Muscle of leg (tissue), 16 donors: Measurements from ENCODE around the gene USP9Y. TPM values are rescaled to one million over a fixed set of nuclear protein-coding genes. Genes with fewer than 3 reads are reported as not detected.
"Not testable (repeated sequence)": the region's sequence is repeated elsewhere in the genome, so short reads cannot be mapped to it uniquely, and the experiment has no call there.

ENCODE experiments used
- DNase-seq: peaks from one replicate; pipeline ENCODE4 v3.0.0; 2013
- H3K27ac ChIP-seq: one replicate; pipeline ENCODE4 v1.5.1; 2013; ENCODE audit warnings: mild to moderate bottlenecking, low read length, control low read depth
- H3K27me3 ChIP-seq: one replicate; pipeline ENCODE4 v1.6.1; 2013; ENCODE audit warnings: low read length; ENCODE audit not compliant: control insufficient read depth, insufficient read depth
- H3K36me3 ChIP-seq: one replicate; pipeline ENCODE4 v1.6.1; 2013; ENCODE audit warnings: low read length; ENCODE audit not compliant: control insufficient read depth, insufficient read depth
- H3K4me1 ChIP-seq: one replicate; pipeline ENCODE4 v1.6.1; 2013; ENCODE audit warnings: low read length; ENCODE audit not compliant: control insufficient read depth, insufficient read depth
- H3K4me3 ChIP-seq: one replicate; pipeline ENCODE4 v1.5.1; 2013; ENCODE audit warnings: low read length, control low read depth
- H3K9me3 ChIP-seq: replicated peaks from 2 replicates; pipeline ENCODE4 v1.6.1; 2013; ENCODE audit warnings: low read depth, low read length; ENCODE audit not compliant: control insufficient read depth
- WGBS: methylation state at CpG from one replicate; pipeline ENCODE4 v1.1.5; 2013; ENCODE audit warnings: missing lambda C conversion rate; ENCODE audit not compliant: insufficient coverage; 5-methylcytosine and 5-hydroxymethylcytosine counted together
- long read RNA-seq, 11 donors: transcript quantifications; one replicate each; lab custom pipeline, GENCODE V29; 2026
- polyA plus RNA-seq, 8 donors: library from polyadenylated mRNA; unstranded; fragments of 120-200 nt; gene quantifications; one replicate each; pipeline versions ENCODE4 v1.2.1 to v1.2.3, GENCODE V29; 2013; ENCODE audit warnings: inconsistent platforms in 1 of 8, low replicate concordance in 1 of 8; ENCODE audit not compliant: insufficient read length in 8 of 8, insufficient read depth in 1 of 8
- total RNA-seq: library from RNA; stranded (reverse); fragments of 120-200 nt; gene quantifications from one replicate; pipeline ENCODE4 v1.2.4, GENCODE V29; 2013

The USP9Y gene
- total RNA-seq (not detected), polyA plus RNA-seq (10 to 100 TPM; 20.7 to 40.7 (median 26.0) TPM)
- long read RNA-seq, donor 1: 0 reads
- long read RNA-seq, donor 2: 0 reads
- long read RNA-seq, donor 3, partial matches to known transcripts: 0 of 2 reads
- long read RNA-seq, donor 3, other reads (novel, unspliced or antisense): 0 of 2 reads
- long read RNA-seq, donor 4: 0 reads
- long read RNA-seq, donor 5, partial matches to known transcripts: 11 of 11 reads
- long read RNA-seq, donor 5, other reads (novel, unspliced or antisense): 0 of 11 reads
- long read RNA-seq, donor 6, partial matches to known transcripts: 12 of 13 reads
- long read RNA-seq, donor 6, other reads (novel, unspliced or antisense): 0 of 13 reads
- long read RNA-seq, donor 7, partial matches to known transcripts: 0 of 3 reads
- long read RNA-seq, donor 7, other reads (novel, unspliced or antisense): 0 of 3 reads
- long read RNA-seq, donor 8: 0 reads
- long read RNA-seq, donor 9: 0 reads
- long read RNA-seq, donor 10, partial matches to known transcripts: 0 of 1 reads
- long read RNA-seq, donor 10, other reads (novel, unspliced or antisense): 0 of 1 reads
- long read RNA-seq, donor 11: 0 reads

GRCh38 chrY:12701181-12701695 is at the start of gene USP9Y:
Gene USP9Y, plus strand, starts transcription at chrY:12701231. Its CDS starts 8,217 bp downstream, at chrY:12709448.
- Histone ChIP-seq H3K27me3 (no peaks in the 10 kb centered on the region), H3K4me1 (no peaks in the 10 kb centered on the region), H3K27ac (no peak within 1 kb of the TSS), H3K36me3 (no peaks in the 10 kb centered on the region), H3K9me3 (no peaks in the 10 kb centered on the region), H3K4me3 (no peak within 1 kb of the TSS)
- WGBS: no CpG with 5 or more reads among the region's 1 CpG
- DNase-seq: no peak

- no peak for DNase-seq
Observed at GRCh38 chrY:12651621-12652036, 49.4 kb upstream of the USP9Y start.

GRCh38 chrY:12661745-12662681 is 39.0 kb upstream of the USP9Y start:
- no peaks in the 10 kb centered on the region for H3K9me3 ChIP-seq
- no peak overlapping the region for H3K4me3 ChIP-seq
- DNase-seq: no peak
- no peaks in the 10 kb centered on the region for H3K4me1 ChIP-seq
- no peaks in the 10 kb centered on the region for H3K27me3 ChIP-seq
- no peak overlapping the region for H3K27ac ChIP-seq
- H3K36me3 ChIP-seq: no peaks in the 10 kb centered on the region
- WGBS: no CpG with 5 or more reads among the region's 41 CpGs

More at GRCh38 chrY:12651621-12652036, 49.4 kb upstream of the USP9Y start:
- WGBS: no CpG with 5 or more reads among the region's 4 CpGs
- Histone ChIP-seq H3K36me3 (no peaks in the 10 kb centered on the region), H3K27me3 (no peaks in the 10 kb centered on the region), H3K9me3 (no peaks in the 10 kb centered on the region), H3K4me3 (no peak overlapping the region), H3K4me1 (no peaks in the 10 kb centered on the region), H3K27ac (no peak overlapping the region)

DNA sequence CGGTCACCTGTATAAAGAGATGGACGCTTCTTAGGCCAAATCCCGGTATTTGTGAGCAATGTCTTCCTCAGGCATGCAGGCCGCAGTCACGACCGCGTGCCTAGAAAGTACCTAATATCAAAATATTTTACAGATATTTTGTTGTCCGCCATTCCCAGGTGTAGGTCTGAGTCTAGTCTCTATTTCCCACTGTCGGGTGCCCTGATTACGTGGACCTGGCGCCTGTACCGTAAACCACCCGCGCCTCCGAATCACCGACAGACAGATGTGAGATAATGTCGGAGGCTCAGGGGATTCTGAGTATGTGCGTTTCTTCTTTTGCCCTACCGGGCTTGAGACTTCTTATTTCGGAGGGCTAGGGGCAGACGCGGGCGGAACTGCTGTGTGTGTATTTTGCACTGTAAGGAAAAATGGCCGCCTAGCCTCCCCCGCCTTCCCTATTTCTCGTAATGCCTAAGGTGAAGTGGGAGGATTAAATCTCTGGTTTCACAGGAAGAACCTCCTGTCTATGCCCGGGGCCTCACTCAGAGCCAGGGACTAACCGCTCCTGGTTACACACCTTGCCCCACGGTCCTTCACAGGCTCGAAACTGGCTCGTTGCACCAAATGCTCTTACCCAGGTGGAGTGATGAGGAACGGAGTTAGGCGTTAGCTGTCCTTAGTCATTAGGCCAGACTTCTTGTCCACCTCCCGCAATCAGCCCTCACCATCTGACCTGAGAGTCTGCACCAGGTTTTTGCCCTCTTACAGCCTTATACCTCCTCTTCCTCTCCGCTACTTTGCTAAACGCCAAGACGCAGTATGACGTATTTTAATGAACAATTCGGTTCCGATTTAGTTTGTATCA is 38.1 kb upstream of the USP9Y start:
- no peak for DNase-seq
- H3K27me3 ChIP-seq: no peaks in the 10 kb centered on the region
- H3K36me3 ChIP-seq: no peaks in the 10 kb centered on the region
- no peak overlapping the region for H3K4me3 ChIP-seq
- H3K27ac ChIP-seq: no peak overlapping the region
- no CpG with 5 or more reads among the region's 40 CpGs for WGBS
- H3K9me3 ChIP-seq: no peaks in the 10 kb centered on the region
- no peaks in the 10 kb centered on the region for H3K4me1 ChIP-seq

DNA sequence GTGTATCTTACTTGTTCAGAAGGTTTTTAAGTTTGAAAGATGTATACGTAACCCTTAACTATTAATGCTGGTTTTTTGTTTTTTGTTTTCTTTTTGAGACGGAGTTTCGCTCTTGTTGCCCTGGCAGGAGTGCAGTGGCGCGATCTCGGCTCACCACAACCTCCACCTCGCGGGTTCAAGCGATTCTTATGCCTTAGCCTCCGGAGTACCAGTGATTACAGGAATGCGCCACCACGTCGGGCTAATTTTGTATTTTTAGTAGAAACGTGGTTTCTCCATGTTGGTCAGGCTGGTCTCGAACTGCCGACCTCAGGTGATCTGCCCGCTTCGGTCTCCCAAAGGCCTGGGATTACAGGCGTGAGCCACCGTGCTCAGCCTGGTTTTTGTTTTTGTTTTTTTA is 37.2 kb upstream of the USP9Y start:
- H3K9me3 ChIP-seq, H3K36me3 ChIP-seq, H3K27me3 ChIP-seq, H3K4me3 ChIP-seq, H3K4me1 ChIP-seq, DNase-seq, H3K27ac ChIP-seq: not testable (repeated sequence)
- no CpG with 5 or more reads among the region's 20 CpGs for WGBS

DNA sequence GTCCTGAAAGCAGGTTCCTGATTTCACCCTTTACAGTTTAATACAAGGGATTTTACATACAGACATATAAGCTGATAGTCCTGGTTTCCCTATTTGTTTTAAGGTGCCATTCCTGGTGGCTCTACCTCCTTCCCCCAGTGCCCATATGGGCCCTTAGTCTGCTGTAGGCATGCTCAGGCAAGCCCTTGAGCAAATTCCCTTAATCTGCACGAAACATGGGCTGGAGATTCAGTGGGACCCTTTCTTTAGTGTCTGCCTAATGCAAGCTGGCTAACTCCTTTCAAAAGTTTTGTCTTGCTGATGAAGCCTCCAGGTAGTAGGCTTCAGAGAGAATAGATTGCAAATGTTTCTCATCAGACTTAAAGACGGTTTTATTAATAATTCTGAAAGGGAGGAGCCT is 22.9 kb upstream of the USP9Y start:
- no CpG with 5 or more reads among the region's 2 CpGs for whole genome bisulfite sequencing
- no peak overlapping the region for H3K27ac ChIP-seq
- no peaks in the 10 kb centered on the region for H3K4me1 ChIP-seq
- H3K27me3 ChIP-seq: no peaks in the 10 kb centered on the region
- no peaks in the 10 kb centered on the region for H3K9me3 ChIP-seq
- H3K36me3 ChIP-seq: no peaks in the 10 kb centered on the region
- DNase-seq: no peak
- H3K4me3 ChIP-seq: no peak overlapping the region

DNA sequence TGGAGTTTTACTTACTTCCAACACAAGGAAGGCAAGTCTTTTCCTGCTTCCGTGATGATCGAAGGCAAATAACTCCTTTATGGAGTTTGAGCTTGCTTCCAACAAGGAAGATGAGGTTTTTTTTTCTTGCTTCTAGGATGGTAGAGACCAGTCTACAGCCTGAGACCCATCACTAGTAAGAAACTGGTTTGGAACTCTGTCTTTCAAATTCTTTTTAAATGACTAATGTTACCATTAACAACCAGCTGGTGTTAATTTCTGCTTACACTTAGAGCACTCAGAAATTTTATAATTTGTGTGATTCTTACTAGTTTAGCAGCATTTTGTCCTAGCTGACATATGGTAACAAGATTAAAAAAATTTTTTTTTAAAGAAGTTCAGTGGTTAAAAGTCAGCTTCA is 19.5 kb upstream of the USP9Y start:
- no peak for DNase-seq
- Histone ChIP-seq H3K4me1 (no peaks in the 10 kb centered on the region), H3K27ac (no peak overlapping the region), H3K9me3 (no peaks in the 10 kb centered on the region), H3K4me3 (no peak overlapping the region), H3K27me3 (no peaks in the 10 kb centered on the region), H3K36me3 (no peaks in the 10 kb centered on the region)
- WGBS: no CpG with 5 or more reads among the region's 2 CpGs

DNA sequence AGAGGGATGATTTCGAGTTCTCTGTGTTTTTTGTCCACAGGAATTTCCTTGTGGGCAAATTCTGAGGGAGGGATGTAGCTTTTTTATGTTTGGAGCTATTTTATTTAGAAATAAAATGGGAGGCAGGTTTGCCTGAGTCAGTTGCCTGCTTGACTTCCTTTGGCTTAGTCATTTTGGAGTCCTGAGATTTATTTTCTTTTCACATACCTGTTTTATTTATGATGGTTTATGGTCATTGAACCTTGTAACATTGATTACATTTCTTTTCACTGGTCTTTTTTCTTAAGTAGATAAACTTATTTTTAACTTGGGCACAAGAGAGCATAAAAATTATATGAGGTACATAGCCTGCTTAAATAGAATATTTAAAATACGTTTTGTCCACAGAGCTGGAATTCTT is 12.7 kb upstream of the USP9Y start:
- no peaks in the 10 kb centered on the region for H3K36me3 ChIP-seq
- no peaks in the 10 kb centered on the region for H3K9me3 ChIP-seq
- WGBS: no CpG with 5 or more reads among the region's 2 CpGs
- H3K4me3 ChIP-seq: no peak overlapping the region
- no peaks in the 10 kb centered on the region for H3K27me3 ChIP-seq
- no peak for DNase-seq
- no peak overlapping the region for H3K27ac ChIP-seq
- no peaks in the 10 kb centered on the region for H3K4me1 ChIP-seq

- H3K36me3 ChIP-seq: no peaks in the 10 kb centered on the region
- H3K9me3 ChIP-seq: no peaks in the 10 kb centered on the region
- H3K4me1 ChIP-seq: no peaks in the 10 kb centered on the region
- DNase-seq: no peak
- no CpG with 5 or more reads among the region's 2 CpGs for WGBS
- no peaks in the 10 kb centered on the region for H3K27me3 ChIP-seq
- no peak overlapping the region for H3K27ac ChIP-seq
- H3K4me3 ChIP-seq: no peak overlapping the region
Observed at GRCh38 chrY:12700087-12700486, 944 bp upstream of the USP9Y start.
